GM10847 (cell line): ENCODE measurements around the gene DNM1.

Experiments used
- POLR2A ChIP-seq: IDR thresholded peaks from 2 replicates; pipeline ENCODE4 v1.6.1; 2011; ENCODE audit not compliant: insufficient read length; ENCODE audit errors: extremely low read depth

DNM1 gene

DNA sequence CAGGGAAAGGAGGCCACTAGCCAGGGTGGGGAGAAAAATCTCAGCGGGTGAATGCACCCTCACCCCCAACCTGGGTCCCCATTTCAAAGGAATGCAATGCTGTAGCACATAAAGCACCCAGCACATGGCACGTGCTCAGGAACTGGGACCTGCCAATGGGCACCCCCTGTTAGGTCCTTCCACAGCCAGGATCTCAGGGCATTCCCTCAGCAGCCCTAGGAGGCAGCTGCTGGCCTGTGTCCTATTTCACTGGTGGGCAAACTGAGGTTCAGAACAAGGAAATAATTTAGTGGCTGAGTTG lies 8.8 kb downstream of the DNM1 start:
- TF ChIP-seq POLR2A = no peak

DNA sequence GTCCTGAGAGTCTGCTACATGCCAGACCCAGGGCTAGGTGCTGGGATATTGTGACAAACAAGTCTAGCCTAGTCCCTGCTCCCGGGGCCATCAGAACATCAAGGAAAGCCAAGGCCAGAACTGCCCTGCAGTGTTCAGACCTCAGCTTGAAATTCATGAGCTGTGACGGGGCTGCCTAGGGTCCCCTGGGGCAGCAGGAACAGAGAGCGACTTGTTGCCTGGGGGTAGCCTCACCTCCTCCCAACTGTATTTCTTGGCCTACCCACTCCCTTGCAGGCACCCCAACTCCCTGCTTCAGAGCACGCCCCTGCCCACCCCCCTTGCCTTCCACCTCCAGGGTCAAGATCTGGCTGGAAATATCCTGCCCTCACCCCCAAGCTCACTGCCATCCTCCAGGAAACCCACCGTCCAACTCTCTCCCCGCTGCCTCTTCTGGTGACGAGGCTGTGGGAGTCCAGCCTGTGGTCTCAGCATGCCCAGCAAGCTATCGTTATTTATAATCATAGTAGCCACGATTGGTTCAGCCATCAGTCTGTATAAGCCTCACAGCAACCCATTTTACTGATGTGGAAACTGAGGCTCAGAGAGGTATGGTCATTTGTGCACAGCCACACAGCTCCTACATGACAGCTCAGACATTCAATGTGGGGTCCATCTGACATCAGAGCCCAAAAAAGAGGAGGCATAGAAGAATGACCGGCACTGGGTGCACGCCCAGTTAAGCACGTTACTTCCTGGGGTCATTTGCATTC lies 10.7 kb downstream of the DNM1 start:
- TF ChIP-seq POLR2A = no peak

- no peak for TF ChIP-seq POLR2A
Measured at GRCh38 chr9:128214571-128215490, 11.7 kb downstream of the DNM1 start.

DNA sequence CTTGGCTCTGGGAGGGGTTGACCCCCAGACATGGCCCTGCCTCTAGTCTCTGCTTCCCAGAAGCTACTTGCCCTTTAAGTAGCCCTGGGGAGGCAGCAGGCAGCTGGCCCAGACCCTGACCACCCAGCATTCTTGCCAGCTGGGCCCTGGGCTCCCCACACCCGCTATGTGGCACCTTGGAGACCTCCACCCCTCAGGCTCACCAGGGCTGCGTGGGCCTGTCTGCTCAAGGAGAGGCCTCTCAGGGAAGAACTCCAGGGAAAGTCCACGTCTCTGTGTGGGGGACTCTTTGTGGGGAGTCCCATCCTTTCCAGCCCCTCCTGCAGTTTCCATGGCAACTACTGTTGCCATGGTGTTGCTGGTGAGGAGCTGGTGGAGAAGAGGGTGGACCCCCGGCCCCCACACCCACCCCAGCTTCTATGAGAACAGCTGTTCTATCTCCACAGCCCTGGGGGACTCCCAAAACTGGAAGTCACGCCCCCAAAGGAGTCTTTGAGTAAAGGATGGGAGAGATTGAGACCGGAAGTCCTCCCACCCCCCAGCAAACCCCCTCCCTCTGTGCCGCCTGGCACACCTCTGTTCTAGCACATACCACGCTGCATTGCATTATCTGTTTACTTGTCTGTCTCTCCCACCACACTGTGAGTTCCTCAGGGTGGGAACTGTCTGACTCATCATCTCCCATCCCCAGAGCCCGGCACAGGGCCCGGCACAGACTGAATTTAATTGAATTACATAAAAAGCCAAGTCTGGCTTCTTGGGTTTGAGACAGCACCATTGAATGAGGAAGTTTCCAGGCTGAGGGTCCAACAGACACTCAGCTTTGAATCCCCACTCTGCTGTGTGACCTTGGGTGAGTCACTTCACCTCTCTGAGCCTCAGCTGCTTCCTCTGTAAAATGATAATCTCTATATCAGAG lies 12.6 kb downstream of the DNM1 start:
- TF ChIP-seq POLR2A = no peak

- TF ChIP-seq POLR2A = no peak
Measured at GRCh38 chr9:128216781-128217553, 13.8 kb downstream of the DNM1 start.

DNA sequence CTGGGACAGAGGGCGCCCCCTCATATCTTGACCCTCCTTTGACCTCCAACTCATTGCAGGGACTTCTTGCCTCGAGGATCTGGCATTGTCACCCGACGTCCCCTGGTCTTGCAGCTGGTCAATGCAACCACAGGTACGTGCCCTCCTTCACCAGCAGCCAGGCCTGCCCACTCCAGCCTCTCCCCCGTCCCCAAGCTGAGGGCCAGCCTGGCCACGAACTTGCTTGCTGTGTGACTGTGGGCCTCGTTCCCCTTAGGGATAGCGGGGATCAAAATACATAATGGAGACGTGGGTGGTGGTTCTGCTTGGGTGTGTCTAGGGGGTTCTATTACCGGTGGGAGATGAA lies 15.0 kb downstream of the DNM1 start:
- TF ChIP-seq POLR2A = no peak

DNA sequence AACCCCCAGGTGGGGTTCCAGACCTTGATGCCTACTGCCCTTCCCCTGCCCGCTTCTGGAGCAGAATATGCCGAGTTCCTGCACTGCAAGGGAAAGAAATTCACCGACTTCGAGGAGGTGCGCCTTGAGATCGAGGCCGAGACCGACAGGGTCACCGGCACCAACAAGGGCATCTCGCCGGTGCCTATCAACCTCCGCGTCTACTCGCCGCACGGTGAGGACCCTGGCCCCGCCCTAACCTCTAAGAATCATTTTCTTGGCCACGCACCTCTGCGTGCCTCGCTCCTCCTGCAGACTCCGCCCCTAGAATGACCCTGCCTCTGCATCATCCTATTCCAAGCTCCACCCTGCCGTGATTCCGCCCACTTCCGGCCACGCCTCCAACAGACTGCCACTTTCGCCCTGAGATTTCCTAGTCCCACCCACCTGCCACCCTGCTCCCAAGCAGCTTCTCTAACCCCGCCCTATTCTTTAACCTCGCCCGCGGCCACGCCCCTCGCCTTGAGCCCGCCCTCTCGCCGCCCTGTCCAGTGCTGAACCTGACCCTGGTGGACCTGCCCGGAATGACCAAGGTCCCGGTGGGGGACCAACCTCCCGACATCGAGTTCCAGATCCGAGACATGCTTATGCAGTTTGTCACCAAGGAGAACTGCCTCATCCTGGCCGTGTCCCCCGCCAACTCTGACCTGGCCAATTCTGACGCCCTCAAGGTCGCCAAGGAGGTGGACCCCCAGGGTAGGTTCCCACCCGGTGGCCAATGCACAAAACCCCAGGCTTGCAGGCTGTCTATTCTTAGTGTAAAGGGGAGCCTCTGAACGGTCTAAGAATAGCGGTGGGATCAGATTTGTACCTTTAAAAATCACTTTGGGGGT lies 15.6 kb downstream of the DNM1 start:
- peak; percentile 15 for TF ChIP-seq POLR2A

DNA sequence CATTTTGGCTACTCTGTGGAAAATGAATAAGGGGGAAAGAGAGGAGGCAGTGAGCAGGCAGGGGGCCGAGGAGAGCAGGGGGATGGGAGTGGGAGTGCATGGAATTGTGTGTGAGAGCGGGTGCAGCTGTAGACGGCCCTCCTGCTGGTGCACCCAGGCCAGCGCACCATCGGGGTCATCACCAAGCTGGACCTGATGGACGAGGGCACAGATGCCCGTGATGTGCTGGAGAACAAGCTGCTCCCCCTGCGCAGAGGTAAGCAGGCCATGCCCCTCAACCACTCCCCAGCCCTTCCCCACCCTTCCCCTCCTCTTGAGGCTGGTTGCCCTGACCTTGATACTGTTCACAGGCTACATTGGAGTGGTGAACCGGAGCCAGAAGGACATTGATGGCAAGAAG lies 16.7 kb downstream of the DNM1 start:
- TF ChIP-seq POLR2A = no peak

- TF ChIP-seq POLR2A = no peak
Measured at GRCh38 chr9:128222026-128222425, 18.8 kb downstream of the DNM1 start.

GRCh38 chr9:128222880-128223670 lies 19.9 kb downstream of the DNM1 start:
- TF ChIP-seq POLR2A = no peak

DNA sequence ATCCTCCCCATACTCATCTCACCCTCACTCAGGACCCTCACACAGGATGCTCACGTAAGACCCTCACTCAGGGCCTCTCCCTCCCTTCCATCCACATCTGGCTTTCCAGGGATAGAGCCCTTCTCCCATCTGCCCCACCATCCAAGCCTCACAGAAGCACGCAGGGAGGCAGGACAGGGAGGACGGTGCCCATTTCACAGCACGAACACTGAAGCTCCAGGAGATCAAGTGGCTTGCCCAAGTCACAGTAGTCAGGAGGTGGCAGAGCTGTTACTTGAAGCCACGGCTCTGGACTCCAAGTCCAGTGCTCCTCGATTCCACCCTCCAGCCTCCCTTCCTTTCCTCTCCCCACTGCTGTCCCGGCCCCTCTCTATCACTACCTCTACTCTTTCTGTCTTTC lies 21.7 kb downstream of the DNM1 start:
- no peak for TF ChIP-seq POLR2A

DNA sequence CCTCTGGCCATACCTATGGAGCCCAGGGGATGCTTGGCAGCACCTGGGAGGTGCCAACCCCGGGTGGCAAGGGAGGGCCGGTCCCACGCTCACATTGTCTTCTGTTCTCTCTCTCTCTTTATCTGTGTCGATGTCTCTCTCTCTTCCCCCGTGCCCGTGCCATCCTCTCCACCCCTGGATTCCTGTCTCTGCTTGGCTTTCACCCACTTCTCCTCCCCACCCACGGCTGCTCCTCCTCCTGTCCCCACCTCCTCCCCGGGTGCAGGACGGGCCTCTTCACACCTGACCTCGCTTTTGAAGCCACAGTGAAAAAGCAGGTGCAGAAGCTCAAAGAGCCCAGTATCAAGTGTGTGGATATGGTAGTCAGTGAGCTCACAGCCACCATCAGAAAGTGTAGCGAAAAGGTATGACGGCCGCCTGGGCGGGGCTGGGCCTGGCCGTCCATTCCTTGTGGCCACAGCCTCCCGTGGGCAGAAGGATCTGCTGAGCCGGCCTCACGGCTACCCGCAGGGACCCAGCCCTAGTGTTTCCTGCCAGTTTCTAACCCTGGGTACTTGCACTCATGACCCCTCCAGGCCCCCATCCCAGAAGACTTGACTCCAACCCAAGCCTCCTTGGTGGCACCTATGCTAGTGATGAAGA lies 22.7 kb downstream of the DNM1 start:
- TF ChIP-seq POLR2A = no peak

DNA sequence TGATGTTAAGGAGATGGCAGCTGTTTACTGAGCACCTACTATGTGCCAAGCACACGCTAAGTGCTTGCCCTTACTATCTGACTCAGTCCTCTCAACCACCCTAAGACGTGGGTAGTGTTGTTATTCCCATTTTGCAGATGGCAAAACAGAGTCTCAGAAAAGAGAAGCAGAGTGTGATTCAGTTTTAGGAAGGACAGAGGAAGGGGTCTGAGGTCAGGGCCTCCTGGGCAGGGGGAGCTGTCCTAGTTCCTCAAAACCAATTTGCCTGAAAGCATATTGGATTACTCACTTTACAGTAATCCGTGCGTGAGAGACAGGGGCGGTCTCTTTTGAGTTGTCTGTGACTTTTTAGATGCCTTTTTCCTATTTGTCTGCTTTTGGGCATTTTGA lies 23.2 kb downstream of the DNM1 start:
- TF ChIP-seq POLR2A = no peak
